Gastrocnemius medialis (tissue), 4 donors: ENCODE results near the gene UPF1. TPM values are rescaled to one million over a fixed set of nuclear protein-coding genes. Genes with fewer than 3 reads are reported as not detected.

Experiments used
- ATAC-seq, 2 donors: fragments of 150-250 bp; one replicate each; pipeline ENCODE4 v1.9.1; 2016
- DNase-seq, 2 donors: peaks; one replicate each; pipeline ENCODE4 v3.0.0-alpha.2; 2019
- H3K27ac ChIP-seq, 4 donors: fragments of 200-600 bp; sonication (generic); 1 replicate in 1 of 4; 2 replicates in 3 of 4; pipeline ENCODE4 v1.5.1; 2016 to 2018; ENCODE audit warnings: mild to moderate bottlenecking in 2 of 4, moderate library complexity in 1 of 4
- H3K27me3 ChIP-seq, 3 donors: fragments of 200-600 bp; sonication (generic) in 2 of 3; 1 replicate in 1 of 3; 2 replicates in 2 of 3; pipeline versions ENCODE4 v1.5.1 to v1.6.0; 2016 to 2019; ENCODE audit warnings: mild to moderate bottlenecking in 1 of 3, moderate library complexity in 1 of 3
- H3K36me3 ChIP-seq, 2 donors: fragments of 200-600 bp; sonication (generic) in 1 of 2; one replicate each; pipeline ENCODE4 v1.5.1; 2017 to 2018
- H3K4me1 ChIP-seq, 2 donors: fragments of 200-600 bp; sonication (generic) in 1 of 2; one replicate each; pipeline ENCODE4 v1.5.1; 2016 to 2017; ENCODE audit warnings: mild to moderate bottlenecking in 2 of 2
- H3K4me3 ChIP-seq, 4 donors: fragments of 200-600 bp; sonication (generic) in 3 of 4; 1 replicate in 1 of 4; 2 replicates in 3 of 4; pipeline ENCODE4 v1.5.1; 2016 to 2019; ENCODE audit warnings: mild to moderate bottlenecking in 2 of 4
- H3K9me3 ChIP-seq, 3 donors: fragments of 200-600 bp; sonication (generic) in 2 of 3; 1 replicate in 1 of 3; 2 replicates in 2 of 3; pipeline ENCODE4 v1.5.1; 2016 to 2019
- CTCF ChIP-seq, 5 experiments: fragments of 450-650 bp in 3 of 5; fragments of 200-600 bp in 2 of 5; sonication (generic) in 2 of 5; IDR thresholded peaks in 4 of 5; conservative IDR thresholded peaks in 1 of 5; 1 replicate in 4 of 5; 2 replicates in 1 of 5; pipeline ENCODE4 v1.5.1; 2016 to 2019; ENCODE audit warnings: antibody characterized with exemption in 5 of 5, mild to moderate bottlenecking in 3 of 5, moderate library complexity in 3 of 5
- POLR2A ChIP-seq, 2 donors: fragments of 450-650 bp; IDR thresholded peaks; one replicate each; pipeline ENCODE4 v1.6.1; 2017; ENCODE audit warnings: antibody characterized with exemption in 2 of 2, mild to moderate bottlenecking in 2 of 2, moderate library complexity in 2 of 2
- in situ Hi-C, 4 donors: fragments of 200-750 bp; cut with MboI; loops; one replicate each; pipeline versions ENCODE4 v1.15.0 to v1.8.0; 2017; ENCODE audit warnings: low sequenced_read_pairs in 4 of 4
- intact Hi-C: fragments of 100-400 bp; cut with DNase I; formaldehyde crosslinking; loops from one replicate; pipeline ENCODE4 v1.15.1; 2023; ENCODE audit warnings: low total_unique reads
- total RNA-seq, 4 donors: library from RNA; depleted of rRNA; stranded (reverse); fragments of >200 nt; gene quantifications; one replicate each; pipeline versions ENCODE4 v1.1.0 to v1.2.3, GENCODE V29; 2016

The UPF1 gene
- total RNA-seq, 4 donors from 2014 or later = 26.0 to 64.9 (median 46.4) TPM

- DNase-seq (no peak), ATAC-seq (no peak)
- peaks cover 0 to 4% of the 10 kb centered on the region in 2 donors for H3K4me1 ChIP-seq
- no peaks in the 10 kb centered on the region for H3K27me3 ChIP-seq
- H3K36me3 ChIP-seq = peaks cover 0 to 19% of the 10 kb centered on the region in 2 donors
- H3K4me3 ChIP-seq = no peak overlapping the region
- intact Hi-C loops = no loop called here
- no peak for TF ChIP-seq POLR2A (IDR thresholded peaks at IDR 0.05)
- no peak for TF ChIP-seq CTCF (IDR thresholded peaks at IDR 0.05 in 4 of 5, conservative IDR thresholded peaks at IDR 0.05 in 1 of 5)
- in situ Hi-C loops = no loop called here
- no peak overlapping the region for H3K27ac ChIP-seq
- H3K9me3 ChIP-seq = no peaks in the 10 kb centered on the region
Observed at GRCh38 chr19:18870531-18871172, 38.9 kb downstream of the UPF1 start.

GRCh38 chr19:18871543-18871942, 39.8 kb downstream of the UPF1 start:
- Histone ChIP-seq H3K27ac (no peak overlapping the region), H3K36me3 (peaks cover 0 to 12% of the 10 kb centered on the region in 2 donors), H3K27me3 (no peaks in the 10 kb centered on the region), H3K9me3 (no peaks in the 10 kb centered on the region), H3K4me1 (peaks cover 0 to 4% of the 10 kb centered on the region in 2 donors), H3K4me3 (no peak overlapping the region)
- intact Hi-C loops = no loop called here
- ATAC-seq (no peak), DNase-seq (no peak)
- in situ Hi-C loops = no loop called here
- TF ChIP-seq CTCF (IDR thresholded peaks at IDR 0.05 in 4 of 5, conservative IDR thresholded peaks at IDR 0.05 in 1 of 5) (no peak), POLR2A (IDR thresholded peaks at IDR 0.05) (no peak)

GRCh38 chr19:18875726-18876125, 44.0 kb downstream of the UPF1 start:
- Histone ChIP-seq H3K27me3 (no peaks in the 10 kb centered on the region), H3K4me1 (no peaks in the 10 kb centered on the region), H3K4me3 (no peak overlapping the region), H3K27ac (no peak overlapping the region), H3K36me3 (peaks cover 0 to 4% of the 10 kb centered on the region in 2 donors), H3K9me3 (no peaks in the 10 kb centered on the region)
- DNase-seq (no peak), ATAC-seq (no peak)
- in situ Hi-C loops = no loop called here
- TF ChIP-seq CTCF (IDR thresholded peaks at IDR 0.05 in 4 of 5, conservative IDR thresholded peaks at IDR 0.05 in 1 of 5) = no peak
- no peak for TF ChIP-seq POLR2A (IDR thresholded peaks at IDR 0.05)
- intact Hi-C loops = no loop called here

- TF ChIP-seq POLR2A (IDR thresholded peaks at IDR 0.05) (no peak), CTCF (IDR thresholded peaks at IDR 0.05 in 4 of 5, conservative IDR thresholded peaks at IDR 0.05 in 1 of 5) (no peak)
- H3K9me3 ChIP-seq = no peaks in the 10 kb centered on the region
- no peaks in the 10 kb centered on the region for H3K4me1 ChIP-seq
- no peak overlapping the region for H3K4me3 ChIP-seq
- in situ Hi-C loops (no loop called here), intact Hi-C loops (no loop called here)
- no peak overlapping the region for H3K27ac ChIP-seq
- H3K27me3 ChIP-seq = no peaks in the 10 kb centered on the region
- DNase-seq (no peak), ATAC-seq (no peak)
- H3K36me3 ChIP-seq = peaks cover 0 to 4% of the 10 kb centered on the region in 2 donors
Observed at GRCh38 chr19:18876865-18877264, 45.1 kb downstream of the UPF1 start.
